ENCODE results near the gene WNT9A. TPM values are rescaled to one million over a fixed set of nuclear protein-coding genes. Genes with fewer than 3 reads are reported as not detected.

Gene WNT9A
- total RNA-seq, 1 experiment from 2014 or later, result not detected

DNA sequence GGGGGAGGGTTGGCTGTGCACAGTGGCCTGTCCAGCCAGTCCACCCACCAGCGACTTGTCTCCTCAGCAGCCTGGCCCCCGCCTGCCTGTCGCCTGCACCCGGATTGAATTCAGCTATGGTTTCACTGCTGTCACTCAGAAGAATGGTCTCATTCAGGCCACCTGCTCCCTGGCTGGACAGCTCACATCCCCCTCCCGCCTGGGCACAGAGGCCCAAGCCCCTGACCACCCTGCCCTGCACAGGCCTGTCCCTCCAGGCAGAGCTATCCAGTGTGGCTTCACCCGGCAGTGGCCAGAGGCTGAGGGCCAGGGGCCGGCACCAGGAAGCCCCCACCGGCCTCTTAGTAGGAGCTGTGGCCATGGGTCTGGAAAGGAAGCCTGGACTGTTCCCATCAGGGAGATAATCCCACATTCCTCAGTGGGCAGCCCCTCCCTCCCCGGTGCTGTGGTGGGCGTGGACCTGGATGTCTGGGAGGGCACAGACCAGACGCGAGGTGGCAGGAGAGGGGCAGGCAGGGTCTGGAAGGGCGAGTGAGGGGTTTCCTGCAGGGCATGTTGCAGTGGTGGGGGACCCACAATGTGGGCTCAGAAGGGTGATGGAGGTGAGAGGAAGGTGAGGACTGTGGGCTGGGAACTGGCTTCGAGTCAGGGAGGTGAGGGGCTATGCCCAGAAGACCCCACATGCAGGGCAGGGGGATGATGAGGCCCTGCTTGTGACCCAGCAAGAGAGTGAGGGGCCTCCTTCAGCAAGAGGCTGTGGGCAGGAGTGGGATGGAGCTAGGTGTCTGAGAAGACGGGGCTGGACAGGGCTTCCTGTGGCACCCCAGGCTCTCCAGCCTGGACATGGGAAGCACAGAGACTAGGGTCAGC is 30.4 kb downstream of the WNT9A start:
- ChIA-PET CTCF (no interaction called here), POLR2A (ENCODE audit: low non-redundant PET) (no interaction called here)
- no TSS peak for BruUV-seq (replicated peaks)
- H3K9me3 ChIP-seq (ENCODE audit: low read depth, low read length, poor library complexity, severe bottlenecking), result no peaks in the 10 kb centered on the region
- no peaks in the 10 kb centered on the region for H3K4me1 ChIP-seq (ENCODE audit: insufficient read depth, low read length, poor library complexity, severe bottlenecking)
- no peaks in the 10 kb centered on the region for H3K27me3 ChIP-seq (replicated peaks; ENCODE audit: insufficient read depth, low read depth, low read length, poor library complexity)
- no peak overlapping the region for H3K4me3 ChIP-seq (ENCODE audit: low read depth, low read length, poor library complexity, severe bottlenecking)
- no peaks in the 10 kb centered on the region for H3K36me3 ChIP-seq (ENCODE audit: insufficient read depth, low read length, poor library complexity, severe bottlenecking)
- no peak overlapping the region for H3K27ac ChIP-seq (ENCODE audit: low read depth, low read length, poor library complexity, severe bottlenecking)
- TF ChIP-seq EZH2 (IDR thresholded peaks at IDR 0.05; ENCODE audit: borderline replicate concordance, low read depth, low read length, poor library complexity, severe bottlenecking), result no peak
- TF ChIP-seq CTCF (conservative IDR thresholded peaks at IDR 0.05; ENCODE audit: low read depth, low read length), result no peak
- DNase-seq (ENCODE audit: low spot score), result no peak
- intact Hi-C loops (cut with micrococcal nuclease; ENCODE audit: unreplicated experiment), result no loop called here

DNA sequence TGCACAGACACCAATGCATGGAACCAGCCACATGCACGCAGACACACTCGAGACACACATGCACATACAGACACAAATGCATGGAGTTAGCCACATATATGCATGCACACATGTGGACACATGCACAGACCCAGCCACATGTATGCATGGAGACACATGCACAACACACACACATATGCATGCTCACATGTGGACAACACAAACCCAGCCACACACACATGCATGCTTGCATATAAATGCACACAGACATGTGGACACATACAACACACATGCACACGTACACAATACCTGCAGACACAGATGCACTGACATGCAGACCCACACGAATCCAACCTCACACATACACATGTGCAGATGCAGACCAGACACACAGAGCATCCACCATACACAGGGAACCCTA is 31.1 kb downstream of the WNT9A start:
- H3K4me1 ChIP-seq (ENCODE audit: insufficient read depth, low read length, poor library complexity, severe bottlenecking), result no peaks in the 10 kb centered on the region
- intact Hi-C loops (cut with micrococcal nuclease; ENCODE audit: unreplicated experiment), result no loop called here
- no peak overlapping the region for H3K27ac ChIP-seq (ENCODE audit: low read depth, low read length, poor library complexity, severe bottlenecking)
- no peaks in the 10 kb centered on the region for H3K9me3 ChIP-seq (ENCODE audit: low read depth, low read length, poor library complexity, severe bottlenecking)
- ChIA-PET POLR2A (ENCODE audit: low non-redundant PET) (no interaction called here), CTCF (no interaction called here)
- TF ChIP-seq EZH2 (IDR thresholded peaks at IDR 0.05; ENCODE audit: borderline replicate concordance, low read depth, low read length, poor library complexity, severe bottlenecking) (no peak), CTCF (conservative IDR thresholded peaks at IDR 0.05; ENCODE audit: low read depth, low read length) (no peak)
- no TSS peak for BruUV-seq (replicated peaks)
- no peak for DNase-seq (ENCODE audit: low spot score)
- H3K36me3 ChIP-seq (ENCODE audit: insufficient read depth, low read length, poor library complexity, severe bottlenecking), result no peaks in the 10 kb centered on the region
- no peaks in the 10 kb centered on the region for H3K27me3 ChIP-seq (replicated peaks; ENCODE audit: insufficient read depth, low read depth, low read length, poor library complexity)
- H3K4me3 ChIP-seq (ENCODE audit: low read depth, low read length, poor library complexity, severe bottlenecking), result no peak overlapping the region

DNA sequence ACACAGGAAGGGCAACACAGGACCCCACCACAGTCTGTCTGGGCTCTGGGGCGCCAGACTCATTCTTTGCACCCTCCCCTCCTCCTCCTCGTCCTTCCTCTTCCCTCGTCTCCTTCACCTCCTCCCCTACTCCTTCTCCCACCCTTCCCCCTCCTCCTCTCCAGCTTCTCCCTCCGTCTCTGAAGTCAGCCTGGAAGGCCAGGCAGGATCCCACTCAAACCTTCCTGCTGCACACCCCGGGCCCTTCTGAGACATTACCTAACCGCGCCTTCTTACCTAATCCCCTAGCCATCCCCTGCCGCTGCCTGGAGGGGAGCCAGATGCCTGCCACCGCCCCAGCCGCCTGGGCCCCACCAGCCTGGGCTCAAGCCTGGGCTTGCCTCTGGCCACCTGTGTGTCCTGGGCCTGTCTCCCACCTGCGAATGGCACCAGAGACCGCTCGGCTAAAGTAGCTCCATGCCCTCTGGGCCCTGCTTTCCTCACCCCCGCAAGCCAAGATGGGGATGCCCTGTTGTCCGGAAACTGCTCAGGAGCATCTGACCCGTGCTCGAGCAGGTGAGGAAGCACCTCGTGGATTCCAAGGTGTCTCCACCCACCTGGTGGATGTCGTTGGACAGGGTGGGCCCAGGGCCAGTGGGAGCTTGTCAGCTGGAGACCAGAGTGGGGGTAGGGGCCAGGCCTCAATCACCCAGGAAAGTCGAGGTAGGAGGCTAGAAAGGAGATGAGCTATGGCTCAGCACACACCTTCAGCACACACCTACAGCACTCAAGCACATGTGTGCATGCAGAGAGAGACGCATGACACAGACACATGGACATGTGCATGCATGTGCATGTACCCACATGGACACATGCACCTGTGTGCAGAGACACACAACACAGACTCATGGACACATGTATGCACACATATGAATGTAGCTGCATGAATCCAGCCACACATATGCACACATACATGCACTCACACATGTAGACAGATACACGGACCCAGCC is 31.9 kb downstream of the WNT9A start:
- TF ChIP-seq EZH2 (IDR thresholded peaks at IDR 0.05; ENCODE audit: borderline replicate concordance, low read depth, low read length, poor library complexity, severe bottlenecking) (no peak), CTCF (conservative IDR thresholded peaks at IDR 0.05; ENCODE audit: low read depth, low read length) (no peak)
- ChIA-PET CTCF (no interaction called here), POLR2A (ENCODE audit: low non-redundant PET) (no interaction called here)
- H3K9me3 ChIP-seq (ENCODE audit: low read depth, low read length, poor library complexity, severe bottlenecking), result no peaks in the 10 kb centered on the region
- no peak overlapping the region for H3K4me3 ChIP-seq (ENCODE audit: low read depth, low read length, poor library complexity, severe bottlenecking)
- no peaks in the 10 kb centered on the region for H3K36me3 ChIP-seq (ENCODE audit: insufficient read depth, low read length, poor library complexity, severe bottlenecking)
- H3K27me3 ChIP-seq (replicated peaks; ENCODE audit: insufficient read depth, low read depth, low read length, poor library complexity), result no peaks in the 10 kb centered on the region
- no peaks in the 10 kb centered on the region for H3K4me1 ChIP-seq (ENCODE audit: insufficient read depth, low read length, poor library complexity, severe bottlenecking)
- BruUV-seq (replicated peaks), result no TSS peak
- no peak overlapping the region for H3K27ac ChIP-seq (ENCODE audit: low read depth, low read length, poor library complexity, severe bottlenecking)
- intact Hi-C loops (cut with micrococcal nuclease; ENCODE audit: unreplicated experiment), result no loop called here
- DNase-seq (ENCODE audit: low spot score), result no peak

All from A673 (cell line).